Retinal pigment epithelial cell (primary cell): ENCODE measurements around the gene POLR1C.

Experiments
- DNase-seq: peaks from one replicate; pipeline ENCODE4 v3.0.0-alpha.2; 2010; ENCODE audit warnings: low read depth
- H3K4me3 ChIP-seq: 2 replicates; pipeline ENCODE4 v1.5.1; 2011; ENCODE audit warnings: mild to moderate bottlenecking, low read length, control low read depth, moderate library complexity
- TF ChIP-seq, protein P1 (sequence below): conservative IDR thresholded peaks from 2 replicates; pipeline ENCODE4 v1.5.1; 2011; ENCODE audit warnings: low read depth, low read length, control low read depth, inconsistent platforms

Gene POLR1C

DNA sequence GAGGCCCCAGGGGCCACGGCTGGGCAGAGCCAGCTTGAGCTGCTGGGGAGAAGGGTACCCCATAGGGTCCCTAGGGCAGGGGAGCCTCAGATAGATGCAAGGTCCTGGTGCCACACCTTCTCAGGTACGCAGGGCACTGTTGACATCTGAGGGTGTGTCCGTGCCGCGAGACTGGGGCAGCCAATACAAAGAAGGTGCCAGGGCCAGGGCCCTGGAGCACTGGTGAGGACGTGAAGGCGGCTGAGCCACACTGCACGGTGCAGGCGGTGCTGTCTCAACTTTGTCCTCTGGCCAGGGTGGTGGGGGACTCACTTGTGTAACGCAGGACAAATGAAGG is 6.1 kb upstream of the POLR1C start:
- no peak for DNase-seq
- TF ChIP-seq, protein P1, sequence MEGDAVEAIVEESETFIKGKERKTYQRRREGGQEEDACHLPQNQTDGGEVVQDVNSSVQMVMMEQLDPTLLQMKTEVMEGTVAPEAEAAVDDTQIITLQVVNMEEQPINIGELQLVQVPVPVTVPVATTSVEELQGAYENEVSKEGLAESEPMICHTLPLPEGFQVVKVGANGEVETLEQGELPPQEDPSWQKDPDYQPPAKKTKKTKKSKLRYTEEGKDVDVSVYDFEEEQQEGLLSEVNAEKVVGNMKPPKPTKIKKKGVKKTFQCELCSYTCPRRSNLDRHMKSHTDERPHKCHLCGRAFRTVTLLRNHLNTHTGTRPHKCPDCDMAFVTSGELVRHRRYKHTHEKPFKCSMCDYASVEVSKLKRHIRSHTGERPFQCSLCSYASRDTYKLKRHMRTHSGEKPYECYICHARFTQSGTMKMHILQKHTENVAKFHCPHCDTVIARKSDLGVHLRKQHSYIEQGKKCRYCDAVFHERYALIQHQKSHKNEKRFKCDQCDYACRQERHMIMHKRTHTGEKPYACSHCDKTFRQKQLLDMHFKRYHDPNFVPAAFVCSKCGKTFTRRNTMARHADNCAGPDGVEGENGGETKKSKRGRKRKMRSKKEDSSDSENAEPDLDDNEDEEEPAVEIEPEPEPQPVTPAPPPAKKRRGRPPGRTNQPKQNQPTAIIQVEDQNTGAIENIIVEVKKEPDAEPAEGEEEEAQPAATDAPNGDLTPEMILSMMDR = no peak
- H3K4me3 ChIP-seq = peak overlapping the region; percentile 49

DNA sequence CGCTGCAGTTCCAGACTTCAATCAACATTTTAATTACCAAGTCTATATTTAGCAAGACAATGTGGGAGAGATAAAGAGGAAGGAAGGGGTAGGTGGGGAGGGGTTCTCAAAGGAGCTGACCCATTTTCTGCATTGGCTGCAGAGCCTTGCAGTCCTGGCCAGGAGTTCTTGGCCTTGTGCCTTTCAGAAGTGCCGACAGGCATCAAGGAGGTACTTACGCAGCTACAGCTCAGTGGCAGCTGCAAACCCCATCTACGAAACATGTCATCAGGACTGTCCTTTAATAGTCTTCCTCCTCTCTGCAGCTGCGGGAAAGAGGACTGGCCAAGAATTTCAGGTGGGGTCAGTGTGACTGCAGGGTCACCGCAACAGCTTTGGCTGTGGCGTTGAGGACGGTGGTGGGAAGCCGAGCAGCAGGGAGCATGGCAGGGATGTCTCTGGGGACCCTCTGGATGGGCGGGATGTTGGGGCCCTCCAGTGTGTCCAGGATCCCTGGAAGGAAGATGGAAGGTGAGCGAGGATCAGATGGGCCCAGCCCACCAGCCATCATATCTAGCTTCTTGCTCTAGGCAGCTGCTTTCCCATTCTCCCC is 5.0 kb upstream of the POLR1C start:
- no peak overlapping the region for H3K4me3 ChIP-seq
- TF ChIP-seq, protein P1 = no peak
- DNase-seq = no peak

DNA sequence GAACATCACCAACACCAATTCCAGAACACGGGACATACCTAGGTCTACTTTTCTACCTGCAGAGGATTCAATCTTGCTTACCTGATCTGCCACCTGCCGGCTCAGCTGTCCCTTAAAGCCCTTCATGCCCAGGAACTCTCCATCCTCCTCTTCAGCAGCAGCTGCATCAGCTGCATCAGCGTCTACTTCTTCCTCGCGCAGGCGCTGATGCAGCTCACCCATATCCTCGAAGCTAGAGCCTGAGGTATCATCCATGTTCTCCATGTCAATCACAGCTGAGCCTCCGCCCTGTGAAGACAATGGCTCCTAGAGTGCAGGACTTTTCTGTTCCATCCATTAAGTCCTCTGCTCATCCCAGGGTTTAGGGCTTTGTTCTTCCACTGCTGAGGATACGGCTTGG is 1.1 kb upstream of the POLR1C start:
- TF ChIP-seq, protein P1 = no peak
- no peak for DNase-seq
- H3K4me3 ChIP-seq = peak overlapping the region; percentile 87

DNA sequence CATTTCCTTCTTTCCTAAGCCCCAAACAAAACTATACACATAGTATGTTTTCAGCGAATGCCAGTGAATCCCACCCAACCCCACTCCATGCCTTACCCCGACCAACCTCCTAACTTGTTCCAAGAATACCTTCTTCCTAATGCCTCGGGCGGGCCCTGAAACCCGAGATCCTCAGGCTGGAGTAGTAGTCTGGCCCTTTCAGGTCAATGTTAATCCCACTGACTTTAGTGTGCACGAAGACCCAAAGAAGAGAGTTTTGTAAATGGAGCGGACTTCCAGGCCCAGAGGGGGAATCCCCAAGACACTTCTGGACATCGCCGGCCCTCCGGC is 557 bp upstream of the POLR1C start:
- TF ChIP-seq, protein P1 = no peak
- DNase-seq = no peak
- peak overlapping the region; percentile 87 for H3K4me3 ChIP-seq

DNA sequence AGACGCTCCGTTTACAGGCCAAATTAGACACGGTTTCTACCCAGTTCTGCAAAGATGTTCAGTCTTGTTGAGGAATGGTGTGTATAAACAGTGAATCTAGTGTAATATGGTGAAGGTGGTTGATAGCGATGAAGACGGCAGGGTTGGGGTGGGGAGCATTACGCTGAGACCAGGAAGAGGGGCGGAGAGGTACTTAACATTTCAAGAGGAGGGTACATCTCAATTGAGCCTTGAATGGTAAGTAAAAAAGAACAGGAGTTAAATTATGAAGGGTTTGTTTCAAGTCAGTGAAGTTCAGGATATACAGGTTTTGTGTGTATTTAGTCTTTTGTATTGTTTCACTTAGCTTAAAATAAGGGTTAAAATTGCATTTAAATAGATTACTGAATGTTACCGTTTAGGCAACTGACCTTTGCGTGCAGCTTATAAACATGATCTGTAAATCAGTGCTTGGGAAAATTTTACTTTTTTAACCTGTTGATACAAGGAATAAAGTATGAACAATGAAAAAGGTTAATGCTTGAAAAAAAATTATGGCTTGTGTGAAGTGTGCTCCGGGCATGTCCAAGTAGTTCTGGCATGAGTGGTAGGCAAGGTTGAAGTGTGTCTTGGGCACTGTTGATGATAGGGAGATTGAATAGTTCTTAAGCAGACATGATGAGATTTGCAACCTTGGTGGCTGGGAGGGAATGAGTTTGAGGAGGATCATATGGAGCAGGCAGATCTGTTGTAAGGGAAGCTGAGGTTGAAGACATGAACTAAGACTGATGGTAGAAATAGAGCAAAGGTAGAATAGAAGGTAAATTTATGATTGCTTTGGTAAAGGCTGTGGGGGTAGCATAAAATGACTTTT is 842 bp downstream of the POLR1C start:
- peak overlapping the region; percentile 87 for H3K4me3 ChIP-seq
- TF ChIP-seq, protein P1 = no peak
- no peak for DNase-seq

DNA sequence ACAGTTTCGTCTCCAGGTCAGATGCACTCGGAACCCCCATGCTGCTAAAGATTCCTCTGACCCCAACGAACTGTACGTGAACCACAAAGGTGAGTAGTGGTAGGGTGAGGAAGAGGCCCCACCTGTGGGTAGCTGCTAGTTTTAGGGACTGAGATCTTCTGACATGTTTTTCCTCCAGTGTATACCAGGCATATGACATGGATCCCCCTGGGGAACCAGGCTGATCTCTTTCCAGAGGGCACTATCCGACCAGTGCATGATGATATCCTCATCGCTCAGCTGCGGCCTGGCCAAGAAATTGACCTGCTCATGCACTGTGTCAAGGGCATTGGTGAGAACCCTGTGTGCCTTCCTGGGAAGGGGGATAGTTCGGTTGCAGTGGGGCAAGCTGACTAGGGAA is 3.2 kb downstream of the POLR1C start:
- H3K4me3 ChIP-seq = no peak overlapping the region
- DNase-seq = no peak
- TF ChIP-seq, protein P1 = no peak

DNA sequence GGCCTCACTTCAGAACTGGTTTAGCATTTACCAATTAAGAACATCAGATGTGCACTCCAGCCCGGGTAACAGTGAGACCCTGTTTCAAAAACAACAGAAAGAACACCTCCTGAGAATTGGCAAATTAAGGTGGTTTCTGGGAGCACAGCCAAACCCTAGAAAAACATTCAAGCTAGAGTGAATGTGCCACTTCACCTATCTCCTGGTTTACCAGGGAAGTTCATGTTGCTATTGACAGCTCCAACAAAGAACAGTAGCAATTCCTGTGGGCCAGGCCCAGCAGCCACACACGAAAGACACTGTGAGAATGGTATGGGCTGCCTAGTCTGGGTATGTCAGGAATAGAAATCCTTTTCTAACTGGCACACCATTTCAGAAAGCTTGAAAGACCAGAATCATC is 4.9 kb downstream of the POLR1C start:
- no peak overlapping the region for H3K4me3 ChIP-seq
- TF ChIP-seq, protein P1 = no peak
- no peak for DNase-seq
